Right atrium auricular region (tissue), 2 donors: ENCODE data around the gene TWF2. TPM values are rescaled to one million over a fixed set of nuclear protein-coding genes. Genes with fewer than 3 reads are reported as not detected.

ENCODE experiments used
- DNase-seq: peaks from one replicate; pipeline ENCODE4 v3.0.0-alpha.2; 2019; ENCODE audit warnings: low spot score
- H3K27ac ChIP-seq, 2 donors: fragments of 200-600 bp; sonication (generic); 1 replicate in 1 of 2; 2 replicates in 1 of 2; pipeline ENCODE4 v1.5.1; 2016 to 2019
- H3K27me3 ChIP-seq, 2 donors: fragments of 200-600 bp; sonication (generic); one replicate each; pipeline versions ENCODE4 v1.5.1 to v1.6.0; 2017 to 2019
- H3K36me3 ChIP-seq: fragments of 200-600 bp; sonication (generic); one replicate; pipeline ENCODE4 v1.5.1; 2016
- H3K4me1 ChIP-seq, 2 donors: fragments of 200-600 bp; sonication (generic); one replicate each; pipeline versions ENCODE4 v1.5.1 to v1.6.0; 2017 to 2019
- H3K4me3 ChIP-seq, 2 donors: fragments of 200-600 bp; sonication (generic); 1 replicate in 1 of 2; 2 replicates in 1 of 2; pipeline ENCODE4 v1.5.1; 2017 to 2019; ENCODE audit warnings: mild to moderate bottlenecking in 1 of 2, moderate library complexity in 1 of 2
- H3K9me3 ChIP-seq, 2 donors: fragments of 200-600 bp; sonication (generic); one replicate each; pipeline ENCODE4 v1.5.1; 2019
- total RNA-seq, 2 donors: library from RNA; depleted of rRNA; stranded (reverse); fragments of >200 nt; gene quantifications; one replicate each; pipeline ENCODE4 v1.1.0, GENCODE V29; 2016
- TF ChIP-seq, protein P1 (sequence below), 2 donors: fragments of 200-600 bp; sonication (generic); IDR thresholded peaks; one replicate each; pipeline ENCODE4 v1.5.1; 2019; ENCODE audit warnings: antibody characterized with exemption in 2 of 2

TWF2 gene
- total RNA-seq, 2 donors from 2014 or later: 54.4 to 58.6 TPM

DNA sequence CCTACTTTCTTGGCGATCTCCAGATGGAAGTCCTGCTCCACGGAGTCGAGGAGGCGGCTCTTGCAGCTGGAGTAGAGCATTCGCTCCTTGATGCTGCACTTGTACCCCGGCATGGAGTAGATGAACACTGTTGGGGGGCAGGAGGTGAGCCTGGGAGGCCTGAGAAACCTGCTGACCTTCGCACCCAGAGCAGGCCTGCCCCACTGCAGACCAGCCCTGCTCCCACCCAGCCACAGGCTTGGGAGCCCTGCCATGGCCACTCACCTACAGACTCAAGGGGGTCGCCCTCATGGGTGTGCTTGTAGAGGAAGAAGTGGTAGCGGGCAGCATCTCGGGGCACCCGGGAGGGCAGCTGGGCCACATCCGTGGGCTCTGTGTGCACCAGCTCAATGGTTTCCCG lies 9.3 kb downstream of the TWF2 start:
- Histone ChIP-seq H3K36me3 (peaks cover 48% of the 10 kb centered on the region), H3K4me1 (peaks cover 0 to 28% of the 10 kb centered on the region in 2 donors), H3K27ac (no peak overlapping the region), H3K9me3 (no peaks in the 10 kb centered on the region), H3K27me3 (no peaks in the 10 kb centered on the region), H3K4me3 (no peak overlapping the region)
- no peak for DNase-seq
- TF ChIP-seq, protein P1, sequence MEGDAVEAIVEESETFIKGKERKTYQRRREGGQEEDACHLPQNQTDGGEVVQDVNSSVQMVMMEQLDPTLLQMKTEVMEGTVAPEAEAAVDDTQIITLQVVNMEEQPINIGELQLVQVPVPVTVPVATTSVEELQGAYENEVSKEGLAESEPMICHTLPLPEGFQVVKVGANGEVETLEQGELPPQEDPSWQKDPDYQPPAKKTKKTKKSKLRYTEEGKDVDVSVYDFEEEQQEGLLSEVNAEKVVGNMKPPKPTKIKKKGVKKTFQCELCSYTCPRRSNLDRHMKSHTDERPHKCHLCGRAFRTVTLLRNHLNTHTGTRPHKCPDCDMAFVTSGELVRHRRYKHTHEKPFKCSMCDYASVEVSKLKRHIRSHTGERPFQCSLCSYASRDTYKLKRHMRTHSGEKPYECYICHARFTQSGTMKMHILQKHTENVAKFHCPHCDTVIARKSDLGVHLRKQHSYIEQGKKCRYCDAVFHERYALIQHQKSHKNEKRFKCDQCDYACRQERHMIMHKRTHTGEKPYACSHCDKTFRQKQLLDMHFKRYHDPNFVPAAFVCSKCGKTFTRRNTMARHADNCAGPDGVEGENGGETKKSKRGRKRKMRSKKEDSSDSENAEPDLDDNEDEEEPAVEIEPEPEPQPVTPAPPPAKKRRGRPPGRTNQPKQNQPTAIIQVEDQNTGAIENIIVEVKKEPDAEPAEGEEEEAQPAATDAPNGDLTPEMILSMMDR (IDR thresholded peaks at IDR 0.05): no peak

DNA sequence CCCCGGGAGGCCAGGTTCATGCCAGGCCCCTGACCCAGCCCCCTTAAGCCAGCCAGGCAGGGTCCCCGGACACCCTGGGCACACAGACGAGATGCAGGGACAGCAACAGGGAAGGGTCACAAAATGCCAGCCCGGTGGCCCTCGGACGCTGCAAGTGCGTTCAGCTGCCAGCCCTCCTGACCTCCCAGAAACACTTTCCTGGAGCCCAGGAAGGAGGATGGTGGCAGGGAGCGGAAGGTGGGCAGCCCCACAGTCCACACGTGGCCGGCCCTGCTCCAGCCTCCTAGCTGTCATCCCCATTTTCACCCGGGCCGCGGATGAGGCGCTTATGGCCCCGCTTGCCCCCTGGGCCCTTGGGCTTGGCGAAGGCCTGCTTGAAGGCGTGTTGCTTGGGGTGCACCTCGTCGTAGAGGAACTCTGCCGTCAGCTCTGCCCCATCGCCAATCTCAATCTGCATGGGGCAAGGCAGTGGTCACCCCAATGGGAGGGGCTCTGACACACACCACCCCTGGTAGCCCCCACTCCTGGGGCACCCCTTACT lies 10.1 kb downstream of the TWF2 start:
- H3K36me3 ChIP-seq: peaks cover 48% of the 10 kb centered on the region

DNA sequence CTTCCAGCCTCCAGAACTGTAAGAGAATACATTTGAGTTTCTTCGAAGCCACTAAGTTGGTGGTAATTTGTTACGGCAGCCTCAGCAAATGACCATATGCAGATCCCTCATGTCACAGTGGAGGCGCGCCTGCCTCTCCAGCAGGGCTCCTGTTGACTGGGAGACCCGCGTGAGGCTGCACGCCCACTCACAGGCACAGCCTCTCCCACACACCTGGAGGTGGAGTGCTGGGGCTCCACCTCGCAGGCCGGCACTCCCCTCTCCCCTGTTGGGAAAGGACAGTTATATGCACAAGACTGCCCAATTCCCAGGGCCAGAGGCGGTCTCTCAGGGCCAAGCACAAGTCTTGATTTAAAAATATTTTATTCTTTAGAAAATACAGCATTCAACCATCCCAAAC lies 10.7 kb downstream of the TWF2 start:
- no peaks in the 10 kb centered on the region for H3K27me3 ChIP-seq
- H3K27ac ChIP-seq: no peak overlapping the region
- no peak overlapping the region for H3K4me3 ChIP-seq
- H3K4me1 ChIP-seq: peaks cover 0 to 17% of the 10 kb centered on the region in 2 donors
- no peak for DNase-seq
- H3K9me3 ChIP-seq: no peaks in the 10 kb centered on the region
- peaks cover 48% of the 10 kb centered on the region for H3K36me3 ChIP-seq
- TF ChIP-seq, protein P1 (IDR thresholded peaks at IDR 0.05): no peak

More for the DNA sequence above, 10.1 kb downstream of the TWF2 start:
- Histone ChIP-seq H3K27me3 (no peaks in the 10 kb centered on the region), H3K4me3 (no peak overlapping the region), H3K9me3 (no peaks in the 10 kb centered on the region), H3K27ac (no peak overlapping the region), H3K4me1 (peaks cover 0 to 20% of the 10 kb centered on the region in 2 donors)
- TF ChIP-seq, protein P1 (IDR thresholded peaks at IDR 0.05): no peak
- DNase-seq: no peak

DNA sequence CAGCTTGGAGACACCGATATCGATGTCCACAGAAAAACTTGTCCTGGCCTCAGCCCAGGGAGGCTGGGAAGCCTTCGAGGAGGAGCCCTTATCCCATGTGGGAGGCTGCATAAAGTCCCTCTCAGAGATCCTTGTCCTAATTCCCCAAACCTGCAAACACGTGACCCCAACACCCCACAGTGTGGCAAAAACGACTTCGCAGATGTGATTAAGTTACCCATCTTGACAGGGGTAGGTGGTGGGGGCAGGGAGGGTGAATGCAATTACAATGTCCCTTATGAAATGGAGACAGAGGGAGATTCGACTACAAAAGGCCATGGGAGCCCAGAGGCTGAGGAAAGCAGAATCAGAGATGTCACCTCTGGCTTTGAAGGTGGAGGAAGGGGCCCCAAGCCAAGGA lies 11.2 kb downstream of the TWF2 start:
- TF ChIP-seq, protein P1 (IDR thresholded peaks at IDR 0.05): no peak
- no peak overlapping the region for H3K27ac ChIP-seq
- H3K9me3 ChIP-seq: no peaks in the 10 kb centered on the region
- H3K27me3 ChIP-seq: no peaks in the 10 kb centered on the region
- peaks cover 0 to 12% of the 10 kb centered on the region in 2 donors for H3K4me1 ChIP-seq
- DNase-seq: no peak
- peaks cover 48% of the 10 kb centered on the region for H3K36me3 ChIP-seq
- no peak overlapping the region for H3K4me3 ChIP-seq

DNA sequence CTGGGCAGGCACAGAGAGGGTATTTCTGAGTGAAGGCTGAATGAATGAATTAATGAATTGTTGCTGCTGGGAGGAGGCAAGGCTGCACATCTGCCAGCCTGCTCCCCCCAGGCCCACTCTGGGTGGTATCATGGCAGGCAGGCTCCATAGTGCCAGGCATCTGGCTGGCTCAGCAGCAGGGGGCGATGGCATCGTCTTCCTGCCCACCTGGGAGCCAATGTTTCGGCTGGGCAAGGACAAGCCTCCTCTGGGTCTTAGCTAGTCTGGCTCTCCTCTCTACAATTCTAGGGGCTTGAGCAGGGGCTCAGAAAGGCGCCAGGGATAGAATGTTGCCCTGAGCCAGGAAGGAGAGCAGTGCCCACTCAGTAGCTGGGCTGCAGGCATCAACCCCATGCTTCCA lies 11.8 kb downstream of the TWF2 start:
- Histone ChIP-seq H3K4me3 (no peak overlapping the region), H3K36me3 (peaks cover 44% of the 10 kb centered on the region), H3K9me3 (no peaks in the 10 kb centered on the region), H3K27ac (no peak overlapping the region), H3K4me1 (peaks cover 0 to 8% of the 10 kb centered on the region in 2 donors), H3K27me3 (no peaks in the 10 kb centered on the region)
- no peak for DNase-seq
- TF ChIP-seq, protein P1 (IDR thresholded peaks at IDR 0.05): no peak

DNA sequence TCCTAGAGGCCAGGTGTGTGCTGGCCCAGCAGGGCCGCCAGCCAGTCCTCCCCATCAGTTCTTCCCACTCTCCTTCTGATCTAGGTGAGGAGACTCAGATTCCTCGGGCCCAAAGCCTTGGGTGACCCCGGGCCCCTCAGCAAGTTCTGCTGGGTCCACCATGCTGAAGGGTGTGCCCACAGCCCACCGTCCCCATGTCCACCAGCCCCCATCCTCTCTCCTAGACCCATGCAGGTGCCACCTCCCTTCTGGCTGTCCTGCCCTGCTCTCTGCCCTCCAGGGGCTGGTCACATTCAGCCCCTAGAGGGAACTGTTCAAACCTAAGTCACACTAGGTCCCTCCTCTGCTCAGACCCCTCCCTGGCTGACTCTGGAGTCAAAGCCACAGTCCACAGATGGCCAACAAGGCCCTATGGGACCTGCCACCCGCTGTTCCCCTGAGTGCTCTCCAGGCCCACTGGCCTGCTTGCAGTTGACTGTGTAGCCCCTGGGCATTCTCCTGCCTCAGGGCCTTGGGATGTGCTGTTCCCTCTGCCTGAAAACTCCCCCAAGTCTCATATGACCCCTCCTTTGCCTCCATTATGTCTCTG lies 12.6 kb downstream of the TWF2 start:
- H3K27ac ChIP-seq: no peak overlapping the region
- TF ChIP-seq, protein P1 (IDR thresholded peaks at IDR 0.05): no peak
- DNase-seq: no peak
- peaks cover 0 to 9% of the 10 kb centered on the region in 2 donors for H3K4me1 ChIP-seq
- peaks cover 36% of the 10 kb centered on the region for H3K36me3 ChIP-seq
- H3K27me3 ChIP-seq: no peaks in the 10 kb centered on the region
- H3K4me3 ChIP-seq: no peak overlapping the region
- no peaks in the 10 kb centered on the region for H3K9me3 ChIP-seq
